GM19452 (cell line): Measurements from ENCODE around the gene EXOSC3.
"Not testable (repeated sequence)": the region's sequence is repeated elsewhere in the genome, so short reads cannot be mapped to it uniquely, and the experiment has no call there.

ENCODE experiments used
- ATAC-seq: cut with Tn5 transposase; IDR thresholded peaks from one replicate; pipeline ENCODE4 v1.9.1; 2021; ENCODE audit not compliant: unreplicated experiment

EXOSC3 gene

DNA sequence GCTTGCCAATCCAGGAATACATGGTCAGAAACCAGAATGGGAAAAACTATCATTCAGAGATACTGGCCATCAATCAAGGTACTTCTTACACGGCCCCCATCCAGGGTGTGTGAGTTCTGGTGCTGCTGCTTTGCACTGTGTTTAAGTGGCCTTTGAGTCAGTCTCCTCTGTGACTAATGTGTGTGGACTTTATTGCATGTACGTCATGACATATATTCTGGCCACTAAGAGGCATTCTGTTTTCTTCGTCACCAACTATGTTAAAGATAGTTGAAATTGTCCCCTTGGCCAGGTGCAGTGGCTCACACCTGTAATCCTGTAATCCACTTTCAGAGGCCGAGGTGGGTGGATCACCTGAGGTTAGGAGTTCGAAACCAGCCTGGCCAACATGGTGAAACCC, 8.5 kb downstream of the EXOSC3 start:
- ATAC-seq: no peak

GRCh38 chr9:37775216-37775919, 9.5 kb downstream of the EXOSC3 start:
- ATAC-seq: no peak

DNA sequence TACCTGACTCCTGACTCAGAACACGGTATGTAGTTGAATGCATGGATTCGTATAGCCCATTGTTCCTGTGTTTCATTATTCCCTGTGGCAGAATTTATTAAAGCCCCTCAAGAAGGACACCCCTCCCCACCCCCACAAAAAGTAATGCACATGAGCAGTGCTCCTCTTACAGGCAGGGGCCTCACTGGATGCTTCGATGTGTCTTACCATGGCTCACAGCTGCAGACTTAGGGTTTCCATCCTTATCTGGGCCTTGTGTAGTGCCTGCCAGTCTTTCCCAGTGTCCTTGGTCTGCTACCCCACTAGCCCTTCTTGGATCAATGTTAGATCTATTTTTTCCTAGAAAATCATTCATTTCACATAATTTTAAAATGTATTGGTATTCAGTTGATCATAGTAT, 14.9 kb downstream of the EXOSC3 start:
- no peak for ATAC-seq

DNA sequence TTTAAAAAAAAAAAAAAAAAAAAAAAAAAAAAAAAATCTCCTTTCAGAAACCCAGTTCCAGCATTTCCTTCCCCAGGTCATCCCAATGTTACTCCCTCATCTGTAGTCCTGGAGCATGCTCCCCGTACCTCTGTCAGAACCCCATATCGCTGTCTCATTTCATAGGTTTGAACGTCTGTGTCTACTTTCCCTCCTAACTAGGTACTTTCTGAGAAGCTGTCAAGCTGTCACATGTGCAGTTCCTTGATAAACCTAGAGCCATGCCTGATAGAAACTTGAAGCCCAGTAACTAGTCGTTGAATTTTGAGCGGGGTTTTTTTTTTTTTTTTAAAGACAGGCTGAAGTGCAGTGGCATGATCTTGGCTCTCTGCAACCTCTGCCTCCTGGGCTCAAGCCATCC, 15.6 kb downstream of the EXOSC3 start:
- no peak for ATAC-seq

DNA sequence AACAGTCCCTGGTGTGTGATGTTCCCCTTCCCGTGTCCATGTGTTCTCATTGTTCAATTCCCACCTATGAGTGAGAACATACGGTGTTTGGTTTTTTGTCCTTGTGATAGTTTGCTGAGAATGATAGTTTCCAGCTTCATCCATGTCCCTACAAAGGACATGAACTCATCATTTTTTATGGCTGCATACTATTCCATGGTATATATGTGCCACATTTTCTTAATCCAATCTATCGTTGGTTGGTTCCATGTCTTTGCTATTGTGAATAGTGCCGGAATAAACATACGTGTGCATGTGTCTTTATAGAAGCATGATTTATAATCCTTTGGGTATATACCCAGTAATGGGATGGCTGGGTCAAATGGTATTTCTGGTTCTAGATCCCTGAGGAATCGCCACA, 19.6 kb downstream of the EXOSC3 start:
- ATAC-seq: not testable (repeated sequence)

DNA sequence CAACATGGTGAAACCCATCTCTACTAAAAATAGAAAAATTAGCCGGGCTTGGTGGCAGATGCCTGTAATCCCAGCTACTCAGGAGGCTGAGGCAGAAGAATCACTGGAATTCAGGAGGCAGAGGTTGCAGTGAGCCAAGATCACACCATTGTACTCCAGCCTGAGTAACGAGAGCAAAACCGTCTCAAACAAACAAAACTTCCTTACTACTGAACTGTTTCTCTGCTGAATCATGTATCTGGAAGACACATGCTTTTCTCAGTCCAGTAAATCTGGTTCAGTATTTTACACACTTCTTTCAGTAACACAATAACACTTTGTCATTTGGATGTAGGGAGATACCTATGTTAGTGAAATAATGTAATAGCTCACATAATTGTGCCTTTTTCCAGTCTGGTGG, 23.4 kb downstream of the EXOSC3 start:
- no peak for ATAC-seq

DNA sequence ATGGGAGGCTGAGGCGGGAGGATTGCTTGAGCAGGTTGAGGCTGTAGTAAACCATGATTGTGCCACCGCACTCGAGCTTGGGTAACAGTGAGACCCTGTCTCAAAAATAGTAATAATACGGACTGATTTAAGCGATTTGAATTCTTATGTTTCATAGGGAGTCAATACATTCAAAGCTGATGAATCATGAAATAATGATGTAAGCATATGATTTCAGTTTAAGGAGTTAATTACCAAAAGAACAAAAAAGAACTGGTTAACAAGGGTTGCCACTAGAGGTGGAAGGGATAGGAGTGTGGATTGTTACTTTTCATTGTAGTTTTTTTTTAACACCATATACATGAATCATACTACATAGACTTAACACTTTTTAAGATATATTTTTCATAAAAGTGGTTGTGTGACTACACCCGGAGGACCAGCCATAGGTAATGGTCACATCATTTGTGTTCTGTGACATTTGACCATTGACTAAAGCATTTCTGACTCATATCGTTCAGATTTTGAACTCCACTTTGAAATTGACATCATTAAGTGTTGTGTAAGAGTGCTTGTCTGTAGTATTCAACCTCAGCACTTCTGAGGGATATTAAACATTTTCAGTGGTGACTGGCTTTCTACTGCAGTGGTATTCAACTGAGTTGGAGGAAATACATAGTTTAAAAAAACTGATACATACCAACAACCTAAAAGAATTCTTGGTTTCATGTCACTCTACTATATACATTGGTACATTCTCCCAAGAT, 24.3 kb downstream of the EXOSC3 start:
- ATAC-seq: no peak

- no peak for ATAC-seq
Observed at GRCh38 chr9:37758747-37759146, 26.1 kb downstream of the EXOSC3 start.

DNA sequence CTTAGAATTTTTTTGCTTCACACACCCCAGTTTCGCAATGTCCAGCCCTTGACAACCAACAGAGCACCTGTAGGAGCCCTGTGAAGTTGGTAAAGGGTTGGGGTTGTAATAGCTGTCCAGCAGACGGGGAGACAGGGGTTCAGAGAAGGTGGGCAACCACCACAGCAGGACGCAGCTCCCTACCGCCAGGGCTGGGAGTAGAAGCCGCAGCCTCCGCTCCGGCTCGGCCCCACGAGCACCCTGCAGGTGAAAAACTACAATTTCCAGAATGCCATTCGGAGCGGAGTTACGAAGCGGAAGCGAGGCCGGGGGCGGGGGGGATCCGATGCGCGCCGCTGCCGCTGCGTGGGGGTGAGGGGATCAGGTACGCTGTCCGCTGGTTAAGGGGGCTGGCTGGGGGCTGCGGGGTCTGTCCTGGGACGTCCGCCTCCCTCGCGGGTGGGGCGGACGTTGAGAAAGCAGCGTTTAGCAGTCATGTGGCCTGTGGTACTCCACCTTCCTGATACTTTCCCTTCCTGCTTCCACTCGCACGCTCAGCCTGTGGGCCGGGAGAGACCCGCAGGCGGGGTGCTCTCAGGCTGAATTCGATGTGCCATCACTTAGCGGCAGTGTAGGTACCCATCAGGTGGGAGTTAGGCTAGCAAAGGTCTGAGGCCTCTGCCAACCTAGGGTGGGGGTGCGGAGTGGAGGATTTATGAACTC, 31.2 kb downstream of the EXOSC3 start, which contains the start of gene TRMT10B:
TRMT10B (plus strand) TSS at position 317 of the 702 bp plus-strand sequence. CDS start 8,127 bp downstream, outside the sequence.
- ATAC-seq: peak; percentile 77

- ATAC-seq: no peak
Observed at GRCh38 chr9:37752642-37753488, 32.0 kb downstream of the EXOSC3 start.

DNA sequence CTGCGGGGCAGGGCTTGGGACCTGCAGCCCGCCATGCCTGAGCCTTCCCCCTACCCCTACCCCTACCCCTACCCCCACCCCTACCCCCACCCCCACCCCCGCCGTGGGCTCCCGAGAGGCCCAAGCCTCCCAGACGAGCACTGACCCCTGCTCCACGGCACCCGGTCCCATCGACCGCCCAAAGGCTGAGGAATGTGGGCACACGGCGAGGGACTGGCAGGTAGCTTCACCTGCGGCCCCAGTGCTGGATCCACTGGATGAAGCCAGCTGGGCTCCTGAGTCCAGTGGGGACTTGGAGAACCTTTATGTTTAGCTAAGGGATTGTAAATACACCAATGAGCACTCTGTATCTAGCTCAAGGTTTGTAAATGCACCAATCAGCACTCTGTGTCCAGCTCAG, 32.8 kb downstream of the EXOSC3 start:
- ATAC-seq: not testable (repeated sequence)

GRCh38 chr9:37751704-37752103, 33.2 kb downstream of the EXOSC3 start:
- not testable (repeated sequence) for ATAC-seq

DNA sequence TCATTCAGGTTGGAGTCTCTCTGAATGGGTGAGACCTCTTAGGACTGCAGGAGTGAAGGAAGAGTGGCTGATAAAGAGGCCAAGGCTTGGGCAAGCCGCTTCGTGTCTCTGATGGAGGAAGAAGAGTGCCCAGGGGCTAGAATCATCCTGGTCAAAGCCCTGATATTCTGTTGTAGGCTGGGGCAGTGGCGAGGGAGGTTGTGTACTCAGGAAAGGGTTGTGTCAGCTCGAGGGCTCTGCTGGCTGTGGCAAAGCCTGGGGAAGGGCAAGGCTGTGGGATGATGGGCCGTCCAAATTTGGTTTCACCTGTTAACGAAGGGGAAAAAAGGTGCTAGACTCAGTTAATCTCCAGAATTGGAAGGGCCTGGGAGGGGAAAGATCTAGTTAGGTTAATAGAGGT, 33.7 kb downstream of the EXOSC3 start:
- ATAC-seq: no peak

DNA sequence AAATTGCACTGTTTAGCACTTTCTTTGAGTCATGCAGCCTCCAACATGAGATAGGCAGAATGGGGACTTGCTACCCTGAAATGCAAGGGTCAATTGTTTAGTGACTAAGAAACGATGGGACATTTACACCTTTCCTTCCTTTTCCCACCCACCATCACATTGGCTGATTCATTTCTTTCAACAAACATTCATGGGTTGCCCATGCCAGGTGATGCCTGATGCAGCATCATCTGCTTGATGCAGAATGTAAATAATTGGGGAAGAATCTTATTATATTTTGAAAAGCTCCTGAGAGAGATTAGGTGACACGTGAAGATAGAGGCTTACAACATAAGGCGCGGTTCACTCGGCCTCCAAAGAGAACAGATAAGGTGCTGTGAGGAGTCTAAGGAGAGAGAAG, 35.7 kb downstream of the EXOSC3 start:
- ATAC-seq: no peak

DNA sequence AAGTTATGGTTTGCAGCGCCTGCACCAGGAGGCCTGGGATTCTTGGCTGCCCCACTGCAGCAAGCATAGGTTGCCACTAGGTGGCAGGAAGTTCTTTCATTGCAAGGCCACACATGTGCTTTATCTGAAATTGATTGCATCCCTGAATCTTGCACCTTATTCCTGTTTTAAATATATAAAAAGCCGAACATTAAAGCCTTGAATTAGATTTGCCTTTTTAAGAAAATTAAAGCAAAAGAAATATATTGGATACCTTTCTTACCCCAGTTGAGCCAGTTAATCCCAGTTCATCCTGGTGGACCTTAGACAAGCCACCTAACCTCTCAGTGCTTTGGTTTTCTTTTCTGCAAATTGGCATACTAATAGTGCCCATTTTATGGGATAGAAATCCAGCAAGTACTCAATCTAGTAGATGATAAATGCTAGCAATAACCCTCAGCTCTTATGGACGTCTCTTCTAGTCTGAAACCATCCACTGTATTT, 37.6 kb downstream of the EXOSC3 start:
- no peak for ATAC-seq

- ATAC-seq: no peak
Observed at GRCh38 chr9:37746448-37747270, 38.2 kb downstream of the EXOSC3 start.

GRCh38 chr9:37745970-37746369, 38.9 kb downstream of the EXOSC3 start:
- no peak for ATAC-seq

GRCh38 chr9:37740631-37741328, 44.1 kb downstream of the EXOSC3 start:
- no peak for ATAC-seq

DNA sequence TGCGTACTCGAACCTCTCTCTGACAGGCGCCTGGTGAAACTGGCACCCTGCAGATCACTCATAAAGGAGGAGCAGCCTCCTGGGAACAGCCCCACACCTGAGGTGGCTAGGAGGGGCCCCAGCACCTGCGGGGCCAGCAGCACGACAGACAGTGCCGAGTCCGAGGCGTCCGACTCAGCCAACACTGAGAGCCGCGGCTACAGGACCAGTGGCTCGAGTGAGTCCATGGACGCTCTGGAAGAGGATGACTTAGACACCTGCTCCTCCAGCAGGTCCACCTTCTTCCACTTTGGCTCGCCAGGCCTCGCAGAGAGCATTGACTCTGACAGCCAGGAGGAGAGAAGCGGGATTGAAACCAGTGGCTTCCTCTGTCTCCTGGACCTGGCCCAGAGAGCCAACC, 44.7 kb downstream of the EXOSC3 start:
- ATAC-seq: no peak
